Mucosa of descending colon (tissue), 3 donors: ENCODE results near the gene CFTR. TPM values are rescaled to one million over a fixed set of nuclear protein-coding genes. Genes with fewer than 3 reads are reported as not detected.

Experiments
- ATAC-seq: fragments of 200-7000 bp; cut with Tn5 transposase; one replicate; pipeline ENCODE4 v1.9.1; 2020; ENCODE audit warnings: mild to moderate bottlenecking, moderate library complexity
- DNase-seq, 3 donors: peaks; one replicate each; pipeline ENCODE4 v3.0.0-alpha.2; 2020
- H3K36me3 ChIP-seq: fragments of 200-600 bp; one replicate; pipeline ENCODE4 v1.8.0; 2021; ENCODE audit warnings: low read depth, mild to moderate bottlenecking
- H3K4me1 ChIP-seq: fragments of 200-600 bp; one replicate; pipeline ENCODE4 v1.8.0; 2021; ENCODE audit warnings: low read depth, mild to moderate bottlenecking
- H3K4me3 ChIP-seq: fragments of 200-600 bp; one replicate; pipeline ENCODE4 v1.8.0; 2021; ENCODE audit warnings: mild to moderate bottlenecking
- H3K9me3 ChIP-seq: fragments of 200-600 bp; one replicate; pipeline ENCODE4 v1.8.0; 2021; ENCODE audit warnings: mild to moderate bottlenecking
- intact Hi-C, 2 donors: fragments of 100-400 bp; cut with DNase I in 1 of 2; cut with micrococcal nuclease in 1 of 2; formaldehyde crosslinking; loops; one replicate each; pipeline versions ENCODE4 v1.11.0 to v1.11.1; 2022; cut with DNase I, micrococcal nuclease
- long read RNA-seq, 2 donors: library from polyadenylated mRNA; unstranded; transcript quantifications; one replicate each; pipeline ENCODE4 v2.0.0, GENCODE V29; 2019 to 2021
- total RNA-seq, 3 donors: library from RNA; stranded (reverse); fragmentation: NEBNext Ultra II Directional in 2 of 3; extraction: Animal tissue kit (Norgen Biotek cat#: 25700) in 2 of 3; gene quantifications; one replicate each; pipeline versions ENCODE4 v1.2.1 to v1.2.4, GENCODE V29; 2021 to 2023
- TF ChIP-seq, protein P1 (sequence below): fragments of 200-600 bp; IDR thresholded peaks from one replicate; pipeline ENCODE4 v1.8.0; 2022; ENCODE audit warnings: antibody characterized with exemption, mild to moderate bottlenecking
- donor health status: DM: no; HTN: no; CAD: no; lungs with moderate emphysema.
- donor health status: DM: no; HTN: no; CAD: no.
- donor health status: DM: no; HTN: yes; CAD: no.

CFTR gene
- 100 to 1,000 TPM in 1 of 3 donors, 10 to 100 TPM in 2; 85.9 to 176 (median 94.9) TPM for total RNA-seq
- long read RNA-seq, donor 1, full-length matches to known transcripts = 2 of 24 reads
- long read RNA-seq, donor 1, partial matches to known transcripts = 5 of 24 reads
- long read RNA-seq, donor 1, other reads (novel, unspliced or antisense) = 17 of 24 reads
- long read RNA-seq, donor 2, partial matches to known transcripts = 10 of 16 reads
- long read RNA-seq, donor 2, other reads (novel, unspliced or antisense) = 6 of 16 reads

- Histone ChIP-seq H3K9me3 (no peaks in the 10 kb centered on the region), H3K36me3 (no peaks in the 10 kb centered on the region), H3K4me1 (no peaks in the 10 kb centered on the region), H3K4me3 (peak within 1 kb of the TSS; percentile 10)
- ATAC-seq (peak; percentile 77), DNase-seq (peak; percentile 64 to 79 (median 79))
- TF ChIP-seq, protein P1, sequence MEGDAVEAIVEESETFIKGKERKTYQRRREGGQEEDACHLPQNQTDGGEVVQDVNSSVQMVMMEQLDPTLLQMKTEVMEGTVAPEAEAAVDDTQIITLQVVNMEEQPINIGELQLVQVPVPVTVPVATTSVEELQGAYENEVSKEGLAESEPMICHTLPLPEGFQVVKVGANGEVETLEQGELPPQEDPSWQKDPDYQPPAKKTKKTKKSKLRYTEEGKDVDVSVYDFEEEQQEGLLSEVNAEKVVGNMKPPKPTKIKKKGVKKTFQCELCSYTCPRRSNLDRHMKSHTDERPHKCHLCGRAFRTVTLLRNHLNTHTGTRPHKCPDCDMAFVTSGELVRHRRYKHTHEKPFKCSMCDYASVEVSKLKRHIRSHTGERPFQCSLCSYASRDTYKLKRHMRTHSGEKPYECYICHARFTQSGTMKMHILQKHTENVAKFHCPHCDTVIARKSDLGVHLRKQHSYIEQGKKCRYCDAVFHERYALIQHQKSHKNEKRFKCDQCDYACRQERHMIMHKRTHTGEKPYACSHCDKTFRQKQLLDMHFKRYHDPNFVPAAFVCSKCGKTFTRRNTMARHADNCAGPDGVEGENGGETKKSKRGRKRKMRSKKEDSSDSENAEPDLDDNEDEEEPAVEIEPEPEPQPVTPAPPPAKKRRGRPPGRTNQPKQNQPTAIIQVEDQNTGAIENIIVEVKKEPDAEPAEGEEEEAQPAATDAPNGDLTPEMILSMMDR = no peak
- intact Hi-C loops = no loop called here
Observed at GRCh38 chr7:117479225-117480054, at the start of gene CFTR. TSS of gene CFTR (plus strand) at chr7:117480025. CDS start at chr7:117480095, 70 bp downstream.

DNA sequence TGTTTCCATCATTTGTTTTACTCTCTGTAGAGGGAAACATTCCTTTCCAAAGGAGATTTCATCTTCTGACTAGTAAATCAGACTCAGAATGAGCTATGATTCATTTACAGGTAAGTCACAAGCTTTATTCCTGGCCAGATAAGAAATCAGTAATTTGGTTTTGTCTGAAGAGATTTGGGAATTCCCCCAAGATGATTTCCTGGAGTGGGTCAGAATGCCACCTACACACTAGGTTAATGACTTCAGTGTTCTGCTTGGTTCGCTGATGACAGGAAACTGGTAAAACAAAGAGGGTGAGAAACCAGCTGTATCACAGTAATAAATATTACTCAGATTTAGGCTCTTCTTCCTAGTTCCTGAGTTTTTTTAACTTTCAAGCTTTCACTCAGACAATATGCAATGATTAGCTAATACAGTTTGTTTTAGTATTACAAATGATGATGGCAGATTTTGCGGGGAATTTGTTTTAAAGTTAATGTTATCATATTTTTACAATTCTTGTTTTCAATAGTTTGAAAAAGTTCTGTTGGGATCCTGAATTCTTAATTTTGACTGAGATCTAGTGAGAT, 44.3 kb upstream of the CFTR start:
- intact Hi-C loops = no loop called here
- Histone ChIP-seq H3K9me3 (no peaks in the 10 kb centered on the region), H3K4me1 (no peaks in the 10 kb centered on the region), H3K4me3 (no peak overlapping the region), H3K36me3 (no peaks in the 10 kb centered on the region)
- DNase-seq (no peak), ATAC-seq (peak; percentile 97)
- TF ChIP-seq, protein P1 = no peak

- intact Hi-C loops = no loop called here
- ATAC-seq (no peak), DNase-seq (no peak)
- H3K36me3 ChIP-seq = no peaks in the 10 kb centered on the region
- no peaks in the 10 kb centered on the region for H3K4me1 ChIP-seq
- no peak overlapping the region for H3K4me3 ChIP-seq
- H3K9me3 ChIP-seq = no peaks in the 10 kb centered on the region
- TF ChIP-seq, protein P1 = no peak
Observed at GRCh38 chr7:117444646-117445045, 35.2 kb upstream of the CFTR start.

GRCh38 chr7:117445206-117445605, 34.6 kb upstream of the CFTR start:
- DNase-seq (no peak), ATAC-seq (no peak)
- TF ChIP-seq, protein P1 = no peak
- Histone ChIP-seq H3K4me1 (no peaks in the 10 kb centered on the region), H3K36me3 (no peaks in the 10 kb centered on the region), H3K9me3 (no peaks in the 10 kb centered on the region), H3K4me3 (no peak overlapping the region)
- intact Hi-C loops = no loop called here

GRCh38 chr7:117446220-117446815, 33.5 kb upstream of the CFTR start:
- intact Hi-C loops = no loop called here
- ATAC-seq = no peak
- no peak for DNase-seq
- Histone ChIP-seq H3K36me3 (no peaks in the 10 kb centered on the region), H3K4me3 (no peak overlapping the region), H3K9me3 (peaks cover 2% of the 10 kb centered on the region), H3K4me1 (no peaks in the 10 kb centered on the region)
- TF ChIP-seq, protein P1 = no peak
